ENCODE measurements around the gene NIM1K.
"Not testable (repeated sequence)": the region's sequence is repeated elsewhere in the genome, so short reads cannot be mapped to it uniquely, and the experiment has no call there.

NIM1K gene

DNA sequence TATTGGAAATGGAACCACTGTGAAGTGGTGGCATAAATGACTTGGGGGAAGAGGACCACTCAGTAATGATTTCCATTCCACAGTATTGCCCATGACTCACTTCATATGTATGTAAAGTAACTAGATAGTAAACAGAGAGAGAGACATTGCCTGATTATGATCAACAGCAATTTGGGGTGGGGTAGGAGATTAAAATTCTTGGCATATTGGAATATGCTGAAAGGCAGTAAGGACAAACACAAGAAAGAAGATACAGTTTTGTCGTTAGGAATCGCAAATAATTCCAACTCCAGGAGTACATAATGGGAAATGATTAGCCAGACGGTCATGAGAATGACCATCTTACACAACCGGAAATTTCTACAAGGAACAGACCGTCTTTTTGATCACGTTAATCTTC lies 122.7 kb downstream of the NIM1K start:
- no peak for DNase-seq

DNA sequence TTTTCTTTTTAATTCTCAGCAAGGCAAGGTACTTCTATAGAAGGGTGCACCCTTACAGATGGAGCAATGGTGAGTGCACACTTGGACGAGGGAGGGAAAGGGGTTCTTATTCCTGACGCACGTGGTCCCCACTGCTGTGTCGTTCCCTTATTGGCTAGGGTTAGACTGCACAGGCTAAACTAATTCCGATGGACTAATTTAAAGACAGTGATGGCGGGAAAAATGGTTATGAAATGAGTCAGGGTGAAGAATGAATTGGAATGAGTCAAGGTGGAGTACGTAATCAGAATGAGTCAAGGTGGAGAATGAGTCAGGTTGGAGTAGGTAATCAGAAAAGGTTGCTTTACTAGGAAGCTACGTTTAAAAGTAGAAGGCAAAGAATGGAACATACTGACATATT lies 123.2 kb downstream of the NIM1K start:
- DNase-seq = peak in 1 of 5 experiments; percentile 89

DNA sequence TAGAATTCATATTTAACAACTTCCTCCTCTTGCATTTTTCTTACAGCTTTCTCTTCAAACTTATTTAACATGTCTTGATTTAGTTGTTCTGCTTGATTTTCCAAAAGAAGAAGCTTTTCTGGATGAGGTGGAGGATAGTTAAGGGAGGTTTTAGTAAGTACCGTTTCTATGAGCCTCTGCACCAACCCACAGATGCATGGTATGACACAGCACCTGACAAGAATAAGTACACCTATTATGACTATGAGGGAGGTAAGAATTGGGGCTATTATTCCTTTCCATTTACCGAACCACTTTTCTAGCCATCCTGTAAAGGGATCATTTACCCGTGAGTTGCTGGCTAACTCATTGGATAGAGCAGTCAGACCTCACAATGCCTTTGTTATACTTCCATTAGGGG lies 123.7 kb downstream of the NIM1K start:
- DNase-seq = peak in 2 of 5 experiments; percentile 13 to 70

DNA sequence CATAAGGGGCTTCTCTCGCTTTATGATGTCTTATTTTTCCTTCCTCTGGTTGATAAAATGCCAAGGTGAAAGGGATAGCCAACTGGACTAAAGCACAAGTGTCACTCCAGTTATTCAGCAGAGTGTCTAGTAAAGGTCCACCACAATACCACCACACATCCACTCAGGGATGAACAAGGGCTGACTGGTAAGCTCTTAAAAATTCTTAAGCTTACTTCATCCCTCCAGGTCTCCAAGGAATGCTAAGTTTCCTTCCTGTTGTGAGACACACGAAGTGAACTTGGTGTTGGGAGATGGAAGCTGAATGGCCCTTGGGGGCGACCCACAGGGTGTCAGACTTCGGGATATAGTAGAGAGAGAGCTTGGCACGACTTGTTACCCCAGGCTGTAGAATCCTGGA lies 124.4 kb downstream of the NIM1K start:
- no peak for DNase-seq

DNA sequence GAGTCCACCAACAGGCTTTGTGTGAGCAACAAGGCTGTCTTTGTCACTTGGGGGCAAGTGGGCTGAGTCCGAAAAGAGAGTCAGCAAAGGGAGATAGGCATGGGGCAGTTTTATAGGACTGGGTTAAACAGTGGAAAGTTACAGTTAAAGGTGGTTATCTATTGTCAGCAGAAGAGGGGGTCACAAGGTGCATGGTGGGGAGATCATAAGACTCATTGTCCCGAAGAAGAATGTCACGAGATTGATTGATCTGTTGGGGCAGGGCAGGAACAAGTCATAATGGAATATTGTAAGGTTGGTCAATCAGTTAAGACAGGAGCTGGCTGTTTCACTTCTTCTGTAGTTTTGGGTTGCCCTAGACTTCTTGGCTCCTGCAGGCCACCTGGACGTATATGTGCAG lies 128.8 kb downstream of the NIM1K start:
- DNase-seq = no peak

DNA sequence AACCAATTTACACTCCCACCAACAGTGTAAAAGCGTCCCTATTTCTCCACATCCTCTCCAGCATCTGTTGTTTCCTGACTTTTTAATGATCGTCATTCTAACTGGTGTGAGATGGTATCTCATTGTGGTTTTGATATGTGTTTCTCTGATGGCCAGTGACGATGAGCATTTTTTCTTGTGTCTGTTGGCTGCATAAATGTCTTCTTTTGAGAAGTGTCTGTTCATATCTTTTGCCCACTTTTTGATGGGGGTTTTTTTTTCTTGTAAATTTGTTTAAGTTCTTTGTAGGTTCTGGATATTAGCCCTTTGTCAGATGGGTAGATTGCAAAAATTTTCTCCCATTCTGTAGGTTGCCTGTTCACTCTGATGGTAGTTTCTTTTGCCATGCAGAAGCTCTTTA lies 131.5 kb downstream of the NIM1K start:
- not testable (repeated sequence) for DNase-seq

DNA sequence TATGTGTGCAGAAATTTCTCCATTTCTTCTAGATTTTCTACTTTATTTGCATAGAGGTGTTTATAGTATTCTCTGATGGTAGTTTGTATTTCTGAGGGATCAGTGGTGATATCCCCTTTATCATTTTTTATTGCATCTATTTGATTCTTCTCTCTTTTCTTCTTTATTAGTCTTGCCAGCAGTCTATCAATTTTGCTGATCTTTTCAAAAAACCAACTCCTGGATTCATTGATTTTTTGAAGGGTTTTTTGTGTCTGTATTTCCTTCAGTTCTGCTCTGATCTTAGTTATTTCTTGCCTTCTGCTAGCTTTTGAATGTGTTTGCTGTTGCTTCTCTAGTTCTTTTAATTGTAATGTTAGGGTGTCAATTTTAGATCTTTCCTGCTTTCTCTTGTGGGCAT lies 133.6 kb downstream of the NIM1K start:
- DNase-seq = not testable (repeated sequence)

Measured in T-helper 2 cell (primary cell).